Fibroblast of skin of left biceps (primary cell): ENCODE measurements around the gene NLGN4Y.
"Not testable (repeated sequence)": the region's sequence is repeated elsewhere in the genome, so short reads cannot be mapped to it uniquely, and the experiment has no call there.

Source experiments
- DNase-seq, 2 experiments: peaks; one replicate each; pipeline ENCODE4 v3.0.0-alpha.2; 2013; ENCODE audit warnings: low read depth in 2 of 2

The NLGN4Y gene

DNA sequence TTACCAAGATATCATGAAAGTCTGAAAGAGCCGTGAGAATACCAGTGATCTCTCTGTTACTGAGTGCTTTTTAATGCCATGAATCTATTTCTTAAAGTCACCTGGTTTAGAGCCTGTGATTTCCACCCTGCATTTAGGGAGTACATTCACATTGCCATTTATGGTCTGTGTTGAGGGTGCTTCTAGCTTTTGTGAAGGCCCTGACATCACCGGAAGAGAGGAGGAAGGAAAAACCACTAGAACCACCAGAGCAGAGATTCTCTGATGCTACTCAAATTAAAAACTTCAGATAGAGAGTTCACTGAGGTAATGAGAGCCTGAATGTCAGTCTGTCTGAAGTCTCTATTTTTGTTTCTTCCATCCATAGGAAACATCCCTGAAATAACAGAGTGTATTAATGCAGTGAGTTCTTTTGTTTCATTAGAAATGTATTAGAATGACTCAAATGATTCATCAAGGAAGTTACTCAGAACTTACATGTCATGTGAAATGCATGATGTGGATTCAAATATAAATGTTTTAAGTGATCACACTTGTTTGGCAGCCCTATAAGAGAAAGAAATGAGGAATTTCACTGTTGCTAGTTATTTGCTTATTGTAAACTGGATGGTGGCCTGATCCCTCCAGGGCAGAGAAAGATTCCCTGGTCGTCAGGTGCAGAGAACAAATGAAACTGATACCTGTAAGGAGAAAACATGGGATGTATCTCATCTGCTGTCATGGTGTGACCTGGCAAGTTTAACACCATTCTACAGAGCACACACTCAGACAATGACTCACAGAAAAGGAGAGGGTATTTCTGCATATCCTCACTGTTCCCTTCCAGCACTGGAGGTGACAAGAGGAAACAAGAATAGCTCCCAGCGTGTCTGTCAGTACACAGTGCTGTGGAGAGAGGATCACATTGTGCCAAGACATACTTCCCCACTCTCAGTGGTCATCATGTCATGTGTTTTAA is 310.1 kb downstream of the NLGN4Y start:
- DNase-seq: peak; percentile 26 to 31

DNA sequence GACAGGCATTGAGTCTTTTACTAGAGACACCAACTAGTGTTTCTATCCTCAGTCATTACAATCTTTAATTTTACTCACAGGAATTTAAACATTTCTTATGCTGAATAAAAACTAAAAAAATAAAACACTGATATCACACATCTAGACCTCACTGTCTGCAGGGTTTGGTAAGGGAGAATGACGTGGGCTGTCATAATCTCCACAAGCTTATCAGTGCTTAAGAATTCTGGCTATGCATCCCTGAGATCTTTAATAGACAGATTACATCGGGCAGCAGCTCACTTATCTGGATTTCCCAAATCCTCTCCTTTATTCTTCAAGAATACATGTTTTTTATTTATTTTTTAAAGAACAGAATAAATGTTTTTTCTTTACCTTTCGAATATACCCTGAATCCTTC is 313.1 kb downstream of the NLGN4Y start:
- DNase-seq: no peak

DNA sequence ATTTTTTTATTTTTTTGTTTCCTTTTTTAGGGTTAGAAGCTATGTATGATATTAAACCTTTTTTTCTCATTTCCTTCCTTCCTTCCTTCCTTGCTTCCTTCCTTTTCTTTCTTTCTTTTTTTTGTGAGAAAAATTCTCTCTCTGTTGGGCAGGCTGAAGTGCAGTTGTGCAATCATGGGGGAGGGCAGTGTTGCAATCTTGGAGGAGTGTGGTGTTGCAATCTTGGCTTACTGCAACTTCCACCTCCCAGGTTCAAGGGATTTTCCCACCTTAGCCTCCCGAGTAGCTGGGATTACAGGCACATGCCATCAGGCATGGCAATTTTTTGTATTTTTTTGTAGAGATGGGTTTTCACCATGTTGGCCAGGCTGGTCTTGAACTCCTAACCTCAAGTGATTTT is 326.4 kb downstream of the NLGN4Y start:
- DNase-seq: no peak

DNA sequence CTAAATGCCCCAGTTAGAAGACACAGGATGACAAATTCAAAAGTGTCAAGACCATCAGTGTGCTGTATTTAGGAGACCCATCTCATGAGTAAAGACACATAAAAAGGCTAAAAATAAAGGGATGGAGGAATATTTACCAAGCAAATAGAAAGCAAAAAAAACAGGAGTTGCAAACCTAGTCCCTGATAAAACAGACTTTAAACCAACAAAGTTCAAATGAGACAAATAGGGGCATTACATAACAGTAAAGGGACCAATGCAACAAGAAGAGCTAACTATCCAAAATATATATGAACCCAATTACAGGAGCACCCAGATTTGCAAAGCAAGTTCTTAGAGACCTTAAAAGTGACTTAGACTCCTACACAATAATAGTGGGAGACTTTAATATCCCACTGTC is 336.1 kb downstream of the NLGN4Y start:
- DNase-seq: no peak

DNA sequence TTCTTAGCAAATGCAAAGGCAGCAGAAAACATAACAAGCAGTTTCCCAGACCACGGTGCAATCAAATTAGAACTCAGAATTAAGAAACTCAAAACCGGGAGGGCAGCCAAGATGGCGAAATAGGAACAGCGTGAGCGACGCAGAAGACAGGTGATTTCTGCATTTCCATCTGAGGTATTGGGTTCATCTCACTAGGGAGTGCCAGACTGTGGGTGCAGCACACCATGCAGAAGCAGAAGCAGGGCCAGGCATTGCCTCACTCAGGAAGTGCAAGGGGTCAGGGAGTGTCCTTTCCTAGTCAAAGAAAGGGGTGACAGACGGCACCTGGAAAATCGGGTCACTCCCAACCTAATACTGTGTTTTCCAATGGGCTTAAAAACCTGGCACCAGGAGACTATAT is 336.7 kb downstream of the NLGN4Y start:
- not testable (repeated sequence) for DNase-seq

DNA sequence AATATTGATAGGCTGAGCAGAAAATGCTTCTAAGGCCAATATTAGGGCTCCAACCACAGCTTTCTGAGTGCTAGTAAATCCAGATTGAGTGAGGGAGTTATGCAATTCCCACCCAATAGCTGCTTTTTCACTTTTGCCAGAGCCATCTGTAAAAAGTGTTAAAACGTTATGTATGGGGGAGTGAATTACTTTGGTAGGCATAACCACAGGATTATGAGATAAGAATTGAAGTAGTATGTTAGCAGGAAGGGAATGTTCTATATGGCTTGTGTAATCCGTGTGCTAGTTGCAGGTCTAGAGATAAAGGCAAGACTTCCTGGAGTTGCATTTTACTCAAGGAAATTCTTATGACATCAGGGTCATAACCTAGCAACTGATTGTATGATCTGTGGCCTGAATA is 347.6 kb downstream of the NLGN4Y start:
- DNase-seq: no peak
